K562 (cell line): ENCODE measurements around the gene USH1G. TPM values are rescaled to one million over a fixed set of nuclear protein-coding genes. Genes with fewer than 3 reads are reported as not detected.
A peak's percentile ranks its signal among the peaks of the same experiment; 100 is the strongest.

Source experiments
- ATAC-seq: fragments of 200-7000 bp; cut with Tn5 transposase; 3 replicates; pipeline ENCODE4 v1.9.1; 2020; ENCODE audit warnings: moderate library complexity
- BruUV-seq: library from RNA; stranded (reverse); fragments of 400-500 nt; replicated peaks from 2 replicates; lab custom pipeline; 2021; lab: Mats Ljungman, UMichigan
- CTCF ChIA-PET: fragments of 300-600 bp; formaldehyde crosslinking; extraction: SDS; loops from one replicate; lab custom pipeline; 2021; ENCODE audit warnings: low intra/inter-chr PET ratio; lab: Yijun Ruan, JAX
- POLR2A ChIA-PET: fragments of 300-600, 350-650 bp; sonication (Branson Sonifier 250); formaldehyde crosslinking; extraction: SDS; loops from one replicate; lab custom pipeline; 2021; ENCODE audit warnings: antibody characterized with exemption, inconsistent platforms; lab: Yijun Ruan, JAX
- DNase-seq, 4 experiments: peaks; one replicate each; pipeline versions ENCODE4 v3.0.0 to v3.0.0-alpha.2; 2011 to 2018; ENCODE audit warnings: low spot score in 3 of 4, mixed read lengths in 3 of 4; ENCODE audit errors: extremely low read depth in 1 of 4
- FAIRE-seq: peaks from 2 replicates; lab custom pipeline; 2011; peaks lifted over from hg19 to GRCh38; lab: Jason Lieb, UNC
- H2AFZ ChIP-seq: 2 replicates; pipeline ENCODE4 v1.6.0; 2011; ENCODE audit warnings: low read depth, low read length, control low read depth, inconsistent platforms
- H3K27ac ChIP-seq: fragments of 200-600 bp; 3 replicates; pipeline ENCODE4 v1.8.0; 2011; ENCODE audit warnings: low read depth, mild to moderate bottlenecking, control low read depth, inconsistent platforms, low read length, moderate library complexity, mixed read lengths; ENCODE audit errors: extremely low read depth
- H3K27me3 ChIP-seq, 2 experiments: fragments of 300-600 bp in 1 of 2; 2 replicates in 1 of 2; 3 replicates in 1 of 2; pipeline versions ENCODE4 v1.6.0 to v1.8.0; 2011; ENCODE audit warnings: inconsistent platforms in 2 of 2, low read length in 2 of 2, mild to moderate bottlenecking in 1 of 2, mixed read lengths in 1 of 2, moderate library complexity in 1 of 2; ENCODE audit not compliant: control insufficient read depth in 2 of 2, insufficient read depth in 2 of 2
- H3K36me3 ChIP-seq: fragments of 300-600 bp; 3 replicates; pipeline ENCODE4 v1.8.0; 2011; ENCODE audit warnings: mild to moderate bottlenecking, low read length, inconsistent platforms; ENCODE audit not compliant: control insufficient read depth, insufficient read depth
- H3K4me1 ChIP-seq, 2 experiments: fragments of 200-600 bp in 1 of 2; replicated peaks in 1 of 2; 2 replicates in 1 of 2; 3 replicates in 1 of 2; pipeline versions ENCODE4 v1.5.1 to v1.8.0; 2011; ENCODE audit warnings: inconsistent platforms in 2 of 2, low read length in 2 of 2, mild to moderate bottlenecking in 1 of 2, mixed read lengths in 1 of 2, moderate library complexity in 1 of 2; ENCODE audit not compliant: control insufficient read depth in 2 of 2, insufficient read depth in 2 of 2
- H3K4me2 ChIP-seq: 2 replicates; pipeline ENCODE4 v1.6.1; 2011; ENCODE audit warnings: low read length, control low read depth, inconsistent platforms, mixed read lengths; ENCODE audit not compliant: insufficient read depth
- H3K4me3 ChIP-seq: fragments of 200-600 bp; sonication (generic), shearing (Covaris generic); 2 replicates; pipeline ENCODE4 v1.5.1; 2016; ENCODE audit warnings: control low read depth, inconsistent platforms
- H3K79me2 ChIP-seq: fragments of 200-600 bp; 3 replicates; pipeline ENCODE4 v1.8.0; 2011; ENCODE audit warnings: low read length, inconsistent platforms; ENCODE audit not compliant: control insufficient read depth, insufficient read depth
- H3K9ac ChIP-seq, 2 experiments: 2 replicates each; pipeline versions ENCODE4 v1.6.0 to v1.6.1; 2011; ENCODE audit warnings: low read depth in 2 of 2, low read length in 2 of 2, control low read depth in 1 of 2, inconsistent platforms in 1 of 2, mild to moderate bottlenecking in 1 of 2, mixed read lengths in 1 of 2; ENCODE audit not compliant: insufficient read depth in 1 of 2
- H3K9me1 ChIP-seq: one replicate; pipeline ENCODE4 v1.6.0; 2011; ENCODE audit warnings: inconsistent platforms, mild to moderate bottlenecking, low read length, moderate library complexity; ENCODE audit not compliant: control insufficient read depth, insufficient read depth
- H3K9me3 ChIP-seq: replicated peaks from 2 replicates; pipeline ENCODE4 v1.5.1; 2011; ENCODE audit warnings: low read depth, low read length, inconsistent platforms; ENCODE audit not compliant: control insufficient read depth, insufficient read depth
- H4K20me1 ChIP-seq: replicated peaks from 2 replicates; pipeline ENCODE4 v1.6.1; 2011; ENCODE audit warnings: low read length, inconsistent platforms, mixed read lengths; ENCODE audit not compliant: control insufficient read depth, insufficient read depth
- ELF1 ChIP-seq: fragments of 200-800 bp; sonication (Bioruptor generic); IDR thresholded peaks from 2 replicates; pipeline ENCODE4 v1.6.1; 2016; ENCODE audit warnings: missing genetic modification characterization, missing compliant biosample characterization
- ETV1 ChIP-seq: fragments of 450-650 bp; conservative IDR thresholded peaks from 2 replicates; pipeline ENCODE4 v1.6.1; 2016; ENCODE audit warnings: missing genetic modification characterization, control low read depth, low read depth, missing compliant biosample characterization
- GATA2 ChIP-seq: sonication (generic); formaldehyde crosslinking; IDR thresholded peaks from 2 replicates; pipeline ENCODE4 v1.4.0; 2020; ENCODE audit warnings: mild to moderate bottlenecking, missing genetic modification reagents
- MTF1 ChIP-seq: fragments of 250-450 bp; sonication (Bioruptor Pico); IDR thresholded peaks from 2 replicates; pipeline ENCODE4 v1.9.0; 2021; ENCODE audit warnings: moderate library complexity, mild to moderate bottlenecking, inconsistent platforms, borderline replicate concordance
- PYGO2 ChIP-seq: fragments of 450-650 bp; IDR thresholded peaks from 2 replicates; pipeline ENCODE4 v1.6.1; 2016; ENCODE audit warnings: mild to moderate bottlenecking, missing genetic modification characterization, moderate library complexity, missing compliant biosample characterization
- REST ChIP-seq, 2 experiments: fragments of 450-650 bp; formaldehyde crosslinking in 1 of 2; IDR thresholded peaks; 2 replicates each; pipeline versions ENCODE4 v1.4.0 to v1.6.1; 2014 to 2020; ENCODE audit warnings: mild to moderate bottlenecking in 2 of 2, borderline replicate concordance in 1 of 2, low read depth in 1 of 2
- SLC30A9 ChIP-seq: fragments of 250-450 bp; sonication (Bioruptor Pico); IDR thresholded peaks from 2 replicates; pipeline ENCODE4 v1.8.0; 2022; ENCODE audit warnings: mild to moderate bottlenecking, moderate library complexity
- SMC3 ChIP-seq: conservative IDR thresholded peaks from 2 replicates; pipeline ENCODE4 v1.6.1; 2011; ENCODE audit warnings: low read depth, low read length, improper control_type of control experiment; ENCODE audit not compliant: insufficient read depth
- whole genome bisulfite sequencing: fragments of 100-300 bp; shearing (Covaris generic); methylation state at CpG from one replicate; pipeline ENCODE4 v1.1.6; 2016; ENCODE audit warnings: low coverage, mixed read lengths; ENCODE audit not compliant: insufficient coverage; ENCODE audit errors: missing lambda C conversion rate; 5-methylcytosine and 5-hydroxymethylcytosine counted together
- in situ Hi-C: fragments of 300-500 bp; cut with MboI; formaldehyde crosslinking; loops from 4 replicates; pipeline ENCODE4 v1.15.0; 2018; ENCODE audit warnings: inconsistent platforms, mixed read lengths
- intact Hi-C: fragments of 100-400 bp; cut with micrococcal nuclease; formaldehyde crosslinking; loops from 2 replicates; pipeline ENCODE4 v1.14.2; 2022
- polyA plus RNA-seq, 8 experiments: library from polyadenylated mRNA; depleted of rRNA in 4 of 8; stranded (reverse) in 5 of 8; unstranded in 3 of 8; fragments of >200 nt; fragmentation: Nextera tagmentation in 2 of 8; fragmentation: Illumina TruSeq in 1 of 8; extraction: Ambion mirVana in 2 of 8; extraction: Trizol in 1 of 8; gene quantifications; 2 replicates each; pipeline versions ENCODE4 v1.2.1 to v1.2.3, GENCODE V29; 2011 to 2014; ENCODE audit warnings: inconsistent platforms in 1 of 8, missing spikeins in 1 of 8
- total RNA-seq, 7 experiments: library from RNA; depleted of rRNA in 6 of 7; stranded (reverse); fragments of >200 nt in 6 of 7; fragmentation: Illumina TruSeq in 2 of 7; extraction: Trizol in 2 of 7; gene quantifications; 2 replicates each; pipeline versions ENCODE4 v1.2.1 to v1.2.3, GENCODE V29; 2011 to 2021; ENCODE audit warnings: low replicate concordance in 1 of 7
- TF ChIP-seq, protein P1 (sequence below): sonication (generic); formaldehyde crosslinking; IDR thresholded peaks from 2 replicates; pipeline ENCODE4 v1.8.1; 2023; ENCODE audit warnings: mild to moderate bottlenecking, missing genetic modification reagents

USH1G gene
- total and polyA plus RNA-seq, 9 of the 15 experiments (the other 6 are each of a cell fraction or from before 2014, with no cell fraction given): 0.22 to 1.00 (median 0.64) TPM; not detected in 2

DNA sequence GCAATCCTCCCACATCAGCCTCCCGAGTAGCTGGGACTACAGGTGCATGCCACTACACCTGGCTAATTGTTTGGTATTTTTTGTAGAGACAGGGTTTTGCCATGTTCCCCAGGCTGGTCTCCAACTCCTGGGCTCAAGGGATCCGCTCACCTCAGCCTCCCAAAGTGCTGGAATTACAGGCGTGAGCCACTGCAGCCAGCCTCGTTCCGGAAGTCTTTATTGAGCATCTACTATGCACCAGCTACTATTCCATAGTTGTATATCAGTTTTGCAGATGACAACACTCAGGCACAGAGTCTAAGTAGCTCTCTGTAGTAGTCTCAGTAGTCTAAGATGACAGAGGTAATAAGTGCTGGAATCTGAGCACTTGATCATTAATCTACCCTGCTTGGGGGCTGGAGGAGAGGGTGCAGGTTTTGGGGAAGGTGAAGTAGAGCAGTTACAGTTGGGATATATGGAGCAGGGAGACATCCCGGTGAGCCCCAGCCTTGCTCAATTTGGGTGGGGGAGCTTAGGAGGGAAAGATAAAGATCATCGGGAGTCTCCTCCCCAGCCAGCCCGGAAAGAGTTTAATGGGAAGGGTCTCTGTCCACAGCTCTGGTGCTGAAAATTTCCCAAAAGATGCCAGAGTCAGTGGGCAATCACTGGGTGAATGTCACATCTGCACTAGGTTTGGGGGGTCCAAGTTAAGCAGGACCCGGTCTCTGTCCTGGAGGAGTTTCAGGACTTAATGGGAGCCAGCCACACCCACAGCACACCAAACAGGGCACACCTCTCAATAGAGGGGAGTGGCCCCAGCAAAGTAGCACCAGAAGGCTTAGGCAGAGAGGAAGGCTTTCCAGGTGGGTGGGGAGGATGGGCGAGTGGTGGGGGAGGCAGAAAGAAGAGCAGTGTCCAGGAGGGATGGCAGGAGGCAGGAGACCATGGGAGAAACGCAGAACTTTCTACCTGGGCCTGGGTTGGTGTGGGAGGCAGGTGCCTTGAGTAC is 14.3 kb upstream of the USH1G start:
- BruUV-seq: no TSS peak
- H3K4me1 ChIP-seq: peaks cover 4 to 22% of the 10 kb centered on the region in 2 experiments; a peak in 4 of 5 replicates
- H3K27me3 ChIP-seq: peaks cover 11 to 34% of the 10 kb centered on the region in 2 experiments
- no peak overlapping the region for H3K4me3 ChIP-seq
- H4K20me1 ChIP-seq: 0 out of 2 replicates have a peak, but pooled peaks cover 4% of the 10 kb centered on the region
- WGBS: 16% methylated on average over 10 of the region's 11 CpGs
- ChIA-PET CTCF (no interaction called here), POLR2A (interaction anchor here (0.6 to 1.1 kb wide), 2 partner anchors 12 to 79 kb away, joined by 3 to 4 read pairs; no protein-coding TSS in a partner anchor)
- no peak overlapping the region for H3K9ac ChIP-seq
- intact Hi-C loops: no loop called here
- in situ Hi-C loops: no loop called here
- FAIRE-seq (no peak), DNase-seq (no peak), ATAC-seq (no peak)
- no peaks in the 10 kb centered on the region for H3K9me1 ChIP-seq
- no peak overlapping the region for H3K4me2 ChIP-seq
- H3K79me2 ChIP-seq: no peaks in the 10 kb centered on the region
- no peaks in the 10 kb centered on the region for H3K36me3 ChIP-seq
- H3K27ac ChIP-seq: no peak overlapping the region
- H3K9me3 ChIP-seq: no peaks in the 10 kb centered on the region
- H2AFZ ChIP-seq: no peak overlapping the region
- TF ChIP-seq, protein P1, sequence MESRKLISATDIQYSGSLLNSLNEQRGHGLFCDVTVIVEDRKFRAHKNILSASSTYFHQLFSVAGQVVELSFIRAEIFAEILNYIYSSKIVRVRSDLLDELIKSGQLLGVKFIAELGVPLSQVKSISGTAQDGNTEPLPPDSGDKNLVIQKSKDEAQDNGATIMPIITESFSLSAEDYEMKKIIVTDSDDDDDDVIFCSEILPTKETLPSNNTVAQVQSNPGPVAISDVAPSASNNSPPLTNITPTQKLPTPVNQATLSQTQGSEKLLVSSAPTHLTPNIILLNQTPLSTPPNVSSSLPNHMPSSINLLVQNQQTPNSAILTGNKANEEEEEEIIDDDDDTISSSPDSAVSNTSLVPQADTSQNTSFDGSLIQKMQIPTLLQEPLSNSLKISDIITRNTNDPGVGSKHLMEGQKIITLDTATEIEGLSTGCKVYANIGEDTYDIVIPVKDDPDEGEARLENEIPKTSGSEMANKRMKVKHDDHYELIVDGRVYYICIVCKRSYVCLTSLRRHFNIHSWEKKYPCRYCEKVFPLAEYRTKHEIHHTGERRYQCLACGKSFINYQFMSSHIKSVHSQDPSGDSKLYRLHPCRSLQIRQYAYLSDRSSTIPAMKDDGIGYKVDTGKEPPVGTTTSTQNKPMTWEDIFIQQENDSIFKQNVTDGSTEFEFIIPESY (CRISPR knock-in tag): no peak
- TF ChIP-seq REST (IDR thresholded peaks at IDR 0.05; ENCODE audit: borderline replicate concordance): peak; percentile 96
- TF ChIP-seq REST (CRISPR knock-in tag; IDR thresholded peaks at IDR 0.05; ENCODE audit: low read depth): peak; percentile 88
- TF ChIP-seq MTF1 (CRISPR knock-in tag): no peak
- TF ChIP-seq PYGO2 (tag): no peak
- TF ChIP-seq GATA2 (CRISPR knock-in tag): no peak
- TF ChIP-seq SMC3: no peak
- TF ChIP-seq SLC30A9 (CRISPR knock-in tag): no peak
- no peak for TF ChIP-seq ELF1 (tag)
- TF ChIP-seq ETV1 (tag): peak; percentile 56
